ENCODE results near the gene CRISPLD2.

DNA sequence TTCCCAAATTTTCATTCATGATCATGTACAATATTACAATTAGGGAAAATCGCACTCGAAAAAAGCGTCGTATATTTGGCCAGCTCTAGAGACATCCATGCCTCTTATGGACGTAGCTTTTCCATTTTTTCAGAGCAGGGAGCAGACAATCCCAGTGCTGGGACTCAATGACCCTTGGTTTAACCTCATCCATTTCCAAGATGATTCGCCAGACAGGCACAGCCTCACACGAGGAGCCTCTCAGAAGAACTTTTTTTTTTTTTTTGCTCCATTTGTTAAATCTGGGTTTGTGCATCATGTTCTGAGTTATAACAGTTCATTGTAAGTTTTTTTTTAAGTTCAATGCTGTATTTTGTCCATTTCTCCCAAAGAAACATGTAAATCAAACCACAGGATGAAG is 99.5 kb downstream of the CRISPLD2 start:
- TF ChIP-seq, protein P1, sequence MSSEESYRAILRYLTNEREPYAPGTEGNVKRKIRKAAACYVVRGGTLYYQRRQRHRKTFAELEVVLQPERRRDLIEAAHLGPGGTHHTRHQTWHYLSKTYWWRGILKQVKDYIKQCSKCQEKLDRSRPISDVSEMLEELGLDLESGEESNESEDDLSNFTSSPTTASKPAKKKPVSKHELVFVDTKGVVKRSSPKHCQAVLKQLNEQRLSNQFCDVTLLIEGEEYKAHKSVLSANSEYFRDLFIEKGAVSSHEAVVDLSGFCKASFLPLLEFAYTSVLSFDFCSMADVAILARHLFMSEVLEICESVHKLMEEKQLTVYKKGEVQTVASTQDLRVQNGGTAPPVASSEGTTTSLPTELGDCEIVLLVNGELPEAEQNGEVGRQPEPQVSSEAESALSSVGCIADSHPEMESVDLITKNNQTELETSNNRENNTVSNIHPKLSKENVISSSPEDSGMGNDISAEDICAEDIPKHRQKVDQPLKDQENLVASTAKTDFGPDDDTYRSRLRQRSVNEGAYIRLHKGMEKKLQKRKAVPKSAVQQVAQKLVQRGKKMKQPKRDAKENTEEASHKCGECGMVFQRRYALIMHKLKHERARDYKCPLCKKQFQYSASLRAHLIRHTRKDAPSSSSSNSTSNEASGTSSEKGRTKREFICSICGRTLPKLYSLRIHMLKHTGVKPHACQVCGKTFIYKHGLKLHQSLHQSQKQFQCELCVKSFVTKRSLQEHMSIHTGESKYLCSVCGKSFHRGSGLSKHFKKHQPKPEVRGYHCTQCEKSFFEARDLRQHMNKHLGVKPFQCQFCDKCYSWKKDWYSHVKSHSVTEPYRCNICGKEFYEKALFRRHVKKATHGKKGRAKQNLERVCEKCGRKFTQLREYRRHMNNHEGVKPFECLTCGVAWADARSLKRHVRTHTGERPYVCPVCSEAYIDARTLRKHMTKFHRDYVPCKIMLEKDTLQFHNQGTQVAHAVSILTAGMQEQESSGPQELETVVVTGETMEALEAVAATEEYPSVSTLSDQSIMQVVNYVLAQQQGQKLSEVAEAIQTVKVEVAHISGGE (CRISPR knock-in tag; IDR thresholded peaks at IDR 0.05), result no peak
- TF ChIP-seq POLR2AphosphoS5 (IDR thresholded peaks at IDR 0.05; ENCODE audit: low read length) (no peak), TAF1 (IDR thresholded peaks at IDR 0.05; ENCODE audit: borderline replicate concordance, low read depth, low read length) (no peak), EZH2 (IDR thresholded peaks at IDR 0.05; ENCODE audit: borderline replicate concordance, control insufficient read depth, low read depth, low read length) (no peak), SP1 (IDR thresholded peaks at IDR 0.05; ENCODE audit: low read depth, low read length) (no peak)
- TF ChIP-seq, protein P2, sequence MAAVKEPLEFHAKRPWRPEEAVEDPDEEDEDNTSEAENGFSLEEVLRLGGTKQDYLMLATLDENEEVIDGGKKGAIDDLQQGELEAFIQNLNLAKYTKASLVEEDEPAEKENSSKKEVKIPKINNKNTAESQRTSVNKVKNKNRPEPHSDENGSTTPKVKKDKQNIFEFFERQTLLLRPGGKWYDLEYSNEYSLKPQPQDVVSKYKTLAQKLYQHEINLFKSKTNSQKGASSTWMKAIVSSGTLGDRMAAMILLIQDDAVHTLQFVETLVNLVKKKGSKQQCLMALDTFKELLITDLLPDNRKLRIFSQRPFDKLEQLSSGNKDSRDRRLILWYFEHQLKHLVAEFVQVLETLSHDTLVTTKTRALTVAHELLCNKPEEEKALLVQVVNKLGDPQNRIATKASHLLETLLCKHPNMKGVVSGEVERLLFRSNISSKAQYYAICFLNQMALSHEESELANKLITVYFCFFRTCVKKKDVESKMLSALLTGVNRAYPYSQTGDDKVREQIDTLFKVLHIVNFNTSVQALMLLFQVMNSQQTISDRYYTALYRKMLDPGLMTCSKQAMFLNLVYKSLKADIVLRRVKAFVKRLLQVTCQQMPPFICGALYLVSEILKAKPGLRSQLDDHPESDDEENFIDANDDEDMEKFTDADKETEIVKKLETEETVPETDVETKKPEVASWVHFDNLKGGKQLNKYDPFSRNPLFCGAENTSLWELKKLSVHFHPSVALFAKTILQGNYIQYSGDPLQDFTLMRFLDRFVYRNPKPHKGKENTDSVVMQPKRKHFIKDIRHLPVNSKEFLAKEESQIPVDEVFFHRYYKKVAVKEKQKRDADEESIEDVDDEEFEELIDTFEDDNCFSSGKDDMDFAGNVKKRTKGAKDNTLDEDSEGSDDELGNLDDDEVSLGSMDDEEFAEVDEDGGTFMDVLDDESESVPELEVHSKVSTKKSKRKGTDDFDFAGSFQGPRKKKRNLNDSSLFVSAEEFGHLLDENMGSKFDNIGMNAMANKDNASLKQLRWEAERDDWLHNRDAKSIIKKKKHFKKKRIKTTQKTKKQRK (IDR thresholded peaks at IDR 0.05; ENCODE audit: low read depth, low read length), result no peak

Data from GM12878 (cell line).